ENCODE measurements around the gene ANKMY1. TPM values are rescaled to one million over a fixed set of nuclear protein-coding genes. Genes with fewer than 3 reads are reported as not detected.
A peak's percentile ranks its signal among the peaks of the same experiment; 100 is the strongest.

The ANKMY1 gene
- total RNA-seq, 2 donors from 2014 or later = 12.3 to 18.1 TPM

DNA sequence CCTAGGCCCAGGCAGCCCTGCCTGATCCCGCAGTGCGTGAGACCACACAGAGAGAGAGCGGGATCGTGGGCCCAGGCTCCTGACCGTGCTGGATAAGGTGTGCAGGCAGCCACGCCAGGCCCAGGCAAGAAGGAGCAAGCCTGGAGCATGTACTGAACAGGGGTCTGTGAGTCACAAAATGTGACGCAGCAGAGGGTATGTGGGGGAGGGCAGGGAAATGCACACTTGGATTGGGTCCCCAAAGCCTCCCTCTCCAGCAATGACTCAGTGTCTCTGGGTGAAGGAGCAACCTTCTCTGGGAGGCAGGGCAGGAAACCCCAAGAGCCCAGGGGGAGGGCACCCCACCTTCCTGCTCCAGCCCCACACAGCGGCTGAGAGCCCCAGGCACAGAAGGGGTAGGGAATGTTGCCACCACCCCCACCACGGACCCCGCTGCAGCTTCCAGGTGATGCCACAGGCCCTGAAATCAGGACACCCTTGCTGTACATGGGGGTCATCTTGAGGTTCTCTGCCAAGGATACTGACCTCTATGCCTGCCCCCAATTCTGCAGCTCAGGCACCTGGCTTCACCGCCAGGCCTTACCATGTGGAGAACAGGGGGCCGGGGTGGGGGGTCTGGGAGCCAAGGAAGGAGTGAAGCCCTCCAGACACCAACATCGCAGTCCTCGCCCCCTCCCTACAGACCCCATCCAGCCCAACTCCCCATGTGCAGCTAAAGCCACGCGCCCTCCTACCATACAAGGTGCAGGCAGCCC, 123.6 kb downstream of the ANKMY1 start:
- H3K4me1 ChIP-seq = no peaks in the 10 kb centered on the region
- TF ChIP-seq, protein P1, sequence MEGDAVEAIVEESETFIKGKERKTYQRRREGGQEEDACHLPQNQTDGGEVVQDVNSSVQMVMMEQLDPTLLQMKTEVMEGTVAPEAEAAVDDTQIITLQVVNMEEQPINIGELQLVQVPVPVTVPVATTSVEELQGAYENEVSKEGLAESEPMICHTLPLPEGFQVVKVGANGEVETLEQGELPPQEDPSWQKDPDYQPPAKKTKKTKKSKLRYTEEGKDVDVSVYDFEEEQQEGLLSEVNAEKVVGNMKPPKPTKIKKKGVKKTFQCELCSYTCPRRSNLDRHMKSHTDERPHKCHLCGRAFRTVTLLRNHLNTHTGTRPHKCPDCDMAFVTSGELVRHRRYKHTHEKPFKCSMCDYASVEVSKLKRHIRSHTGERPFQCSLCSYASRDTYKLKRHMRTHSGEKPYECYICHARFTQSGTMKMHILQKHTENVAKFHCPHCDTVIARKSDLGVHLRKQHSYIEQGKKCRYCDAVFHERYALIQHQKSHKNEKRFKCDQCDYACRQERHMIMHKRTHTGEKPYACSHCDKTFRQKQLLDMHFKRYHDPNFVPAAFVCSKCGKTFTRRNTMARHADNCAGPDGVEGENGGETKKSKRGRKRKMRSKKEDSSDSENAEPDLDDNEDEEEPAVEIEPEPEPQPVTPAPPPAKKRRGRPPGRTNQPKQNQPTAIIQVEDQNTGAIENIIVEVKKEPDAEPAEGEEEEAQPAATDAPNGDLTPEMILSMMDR (IDR thresholded peaks at IDR 0.05) = no peak
- H3K4me3 ChIP-seq = peak overlapping the region; percentile 71
- no peaks in the 10 kb centered on the region for H3K9me3 ChIP-seq
- H3K27me3 ChIP-seq = peaks cover 9% of the 10 kb centered on the region
- DNase-seq = no peak
- no peaks in the 10 kb centered on the region for H3K36me3 ChIP-seq
- peak overlapping the region; percentile 26 to 40 for H3K9ac ChIP-seq (ENCODE audit: low read depth in 2 of 2, low read length in 2 of 2)
- H3K27ac ChIP-seq = peak overlapping the region; percentile 74
- intact Hi-C loops (cut with DNase I) = no loop called here

DNA sequence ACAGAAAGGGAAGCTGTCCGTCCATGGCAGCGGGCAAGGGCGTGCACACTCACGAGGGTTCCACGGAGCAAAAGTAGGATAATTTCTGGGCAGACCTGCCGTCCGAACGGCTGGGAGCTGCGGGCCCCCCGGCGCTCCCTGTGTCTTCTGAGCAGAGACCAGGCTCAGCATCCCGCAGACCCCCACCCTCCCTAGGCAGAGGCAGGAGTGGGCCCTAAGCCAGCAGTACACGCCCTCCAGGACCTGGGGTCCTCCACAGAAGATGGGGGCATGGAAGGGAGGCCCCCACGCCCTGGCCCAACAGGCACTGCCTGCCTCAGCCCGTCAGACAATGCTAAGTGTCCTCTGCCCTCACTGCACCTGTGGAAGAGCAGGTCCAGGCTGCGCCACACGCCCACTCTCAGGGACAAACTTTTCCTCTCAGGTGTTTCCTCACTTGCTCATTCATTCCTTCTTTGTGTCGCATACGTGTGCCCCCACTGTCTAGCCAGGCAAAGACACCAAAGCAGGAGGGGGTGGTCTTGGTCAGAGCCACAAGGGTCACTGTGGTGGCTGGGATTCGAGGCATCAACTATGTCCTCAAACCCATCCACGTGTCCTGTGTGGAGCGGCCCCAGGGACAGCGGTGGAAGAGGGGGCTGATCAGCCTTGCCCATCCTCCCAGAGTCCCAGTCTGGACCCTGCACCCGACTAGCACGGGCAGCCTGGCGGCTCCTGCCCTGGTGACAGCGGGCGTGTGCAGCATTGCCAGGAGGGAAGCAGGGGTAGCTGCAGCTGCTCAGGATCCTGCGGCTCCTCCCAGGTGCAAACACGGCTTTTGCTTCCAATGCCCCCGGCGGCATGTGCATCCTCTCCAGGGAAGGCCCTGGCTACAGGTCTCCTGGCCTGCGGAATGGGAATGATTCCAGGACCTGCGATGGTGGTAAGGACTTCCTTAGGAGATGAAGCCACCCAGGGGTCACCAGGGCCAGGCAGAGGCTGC, 124.7 kb downstream of the ANKMY1 start:
- H3K27ac ChIP-seq = peak overlapping the region; percentile 74

DNA sequence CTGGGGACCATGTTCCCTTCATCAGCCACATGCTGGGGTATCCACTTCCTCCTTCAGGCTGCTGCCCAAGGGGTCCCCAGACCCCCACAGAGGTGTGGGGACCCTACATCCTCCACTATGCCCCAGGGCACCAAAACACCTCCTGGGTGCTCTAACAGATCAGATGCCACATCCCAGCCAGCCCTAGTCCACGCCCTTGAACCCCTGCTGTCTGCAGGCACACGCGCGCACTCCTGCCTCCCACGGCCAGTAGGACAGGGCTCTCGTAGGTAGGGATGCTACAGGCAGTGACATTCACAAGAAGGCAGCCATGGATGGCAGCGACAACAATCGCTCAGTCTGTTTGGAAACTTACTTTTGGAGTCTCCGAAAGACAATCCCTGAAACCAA, 125.4 kb downstream of the ANKMY1 start:
- intact Hi-C loops (cut with DNase I) = no loop called here
- Histone ChIP-seq H3K4me3 (no peak overlapping the region), H3K4me1 (no peaks in the 10 kb centered on the region), H3K36me3 (no peaks in the 10 kb centered on the region), H3K9ac (ENCODE audit: low read depth in 2 of 2, low read length in 2 of 2) (no peak overlapping the region), H3K27ac (no peak overlapping the region), H3K27me3 (peaks cover 9% of the 10 kb centered on the region), H3K9me3 (no peaks in the 10 kb centered on the region)
- TF ChIP-seq, protein P1 (IDR thresholded peaks at IDR 0.05) = no peak
- no peak for DNase-seq

More for the DNA sequence above, 124.7 kb downstream of the ANKMY1 start:
- intact Hi-C loops (cut with DNase I) = no loop called here
- Histone ChIP-seq H3K4me3 (no peak overlapping the region), H3K9me3 (no peaks in the 10 kb centered on the region), H3K36me3 (no peaks in the 10 kb centered on the region), H3K27me3 (peaks cover 9% of the 10 kb centered on the region), H3K9ac (ENCODE audit: low read depth in 2 of 2, low read length in 2 of 2) (no peak overlapping the region), H3K4me1 (no peaks in the 10 kb centered on the region)
- DNase-seq = no peak
- TF ChIP-seq, protein P1 (IDR thresholded peaks at IDR 0.05) = no peak

DNA sequence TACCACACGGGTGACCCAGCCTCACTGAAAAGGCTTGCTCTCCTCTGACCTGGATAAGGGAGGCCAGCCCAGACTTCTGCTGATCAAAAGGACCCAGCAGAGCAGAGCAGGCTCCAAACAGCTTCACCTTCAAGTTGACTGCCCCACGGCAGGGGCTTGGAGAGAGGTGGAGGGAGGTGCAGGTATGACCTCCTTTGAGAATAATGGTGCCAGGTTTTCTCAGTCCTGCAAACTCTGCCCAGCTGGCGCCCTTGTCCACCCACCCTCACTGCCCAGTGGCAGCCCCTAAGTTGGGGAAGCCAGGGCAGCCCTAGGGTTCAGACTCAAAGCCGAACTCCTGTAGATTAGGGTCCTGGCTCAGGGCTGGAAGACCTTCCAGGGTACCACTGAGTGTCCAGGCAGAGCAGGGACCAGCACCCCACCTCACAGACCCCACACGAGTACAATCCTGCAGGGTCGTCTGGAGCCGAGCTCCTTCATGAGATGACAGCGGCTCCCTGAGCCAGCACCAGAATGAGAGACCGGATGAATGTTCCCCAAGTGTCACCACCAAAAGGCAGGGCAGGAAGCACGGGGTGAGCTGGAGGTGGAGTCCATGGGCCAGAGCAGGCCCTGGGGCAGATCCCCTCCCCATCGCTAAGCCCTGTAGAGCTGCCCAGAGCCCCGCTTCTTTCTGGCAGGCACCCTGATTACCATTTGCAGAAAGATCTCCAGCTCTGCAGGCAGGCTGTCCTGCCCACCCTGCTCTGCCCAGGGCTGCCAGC, 125.9 kb downstream of the ANKMY1 start:
- H3K27me3 ChIP-seq = peaks cover 5% of the 10 kb centered on the region
- TF ChIP-seq, protein P1 (IDR thresholded peaks at IDR 0.05) = no peak
- DNase-seq = no peak
- H3K36me3 ChIP-seq = no peaks in the 10 kb centered on the region
- no peak overlapping the region for H3K9ac ChIP-seq (ENCODE audit: low read depth in 2 of 2, low read length in 2 of 2)
- no peaks in the 10 kb centered on the region for H3K9me3 ChIP-seq
- intact Hi-C loops (cut with DNase I) = no loop called here
- no peaks in the 10 kb centered on the region for H3K4me1 ChIP-seq
- H3K27ac ChIP-seq = no peak overlapping the region
- no peak overlapping the region for H3K4me3 ChIP-seq

DNA sequence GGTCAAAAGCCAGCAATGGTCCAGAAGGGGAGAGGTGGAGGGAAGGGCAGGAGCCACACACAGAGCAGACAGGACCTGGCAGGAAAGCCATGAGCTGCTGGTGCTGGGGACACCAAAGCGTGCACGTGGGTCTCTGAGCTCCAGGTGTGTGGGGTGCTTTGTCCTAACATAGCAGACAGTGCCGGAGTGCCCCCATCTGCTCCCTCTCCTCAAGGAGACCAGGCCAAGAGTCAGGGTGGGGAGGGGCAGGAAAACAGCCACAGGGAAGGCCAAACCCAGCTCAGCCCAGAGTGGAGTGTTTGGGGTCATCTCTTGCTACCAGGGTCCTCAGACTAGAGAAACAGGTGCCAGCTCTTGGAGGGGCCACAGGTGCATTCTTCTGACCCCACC, 126.5 kb downstream of the ANKMY1 start:
- no peak overlapping the region for H3K27ac ChIP-seq
- DNase-seq = no peak
- no peaks in the 10 kb centered on the region for H3K9me3 ChIP-seq
- H3K4me3 ChIP-seq = no peak overlapping the region
- no peaks in the 10 kb centered on the region for H3K36me3 ChIP-seq
- intact Hi-C loops (cut with DNase I) = no loop called here
- no peak overlapping the region for H3K9ac ChIP-seq (ENCODE audit: low read depth in 2 of 2, low read length in 2 of 2)
- TF ChIP-seq, protein P1 (IDR thresholded peaks at IDR 0.05) = no peak
- no peaks in the 10 kb centered on the region for H3K4me1 ChIP-seq
- H3K27me3 ChIP-seq = no peaks in the 10 kb centered on the region

Measured in colonic mucosa (tissue), 4 donors.